PFSK-1 (cell line): Measurements from ENCODE around the gene NHLRC1.

Experiments
- POLR2AphosphoS5 ChIP-seq: IDR thresholded peaks from 2 replicates; pipeline ENCODE4 v1.6.1; 2012; ENCODE audit warnings: low read depth, mild to moderate bottlenecking, control low read depth, low read length, moderate library complexity
- REST ChIP-seq, 2 experiments: IDR thresholded peaks; 2 replicates each; pipeline versions ENCODE4 v1.6.1 to v1.8.0; 2011 to 2012; ENCODE audit warnings: low read depth in 2 of 2, low read length in 2 of 2, control low read depth in 1 of 2, inconsistent platforms in 1 of 2, mild to moderate bottlenecking in 1 of 2, moderate library complexity in 1 of 2; ENCODE audit not compliant: insufficient read depth in 1 of 2
- TAF1 ChIP-seq: IDR thresholded peaks from 2 replicates; pipeline ENCODE4 v1.6.1; 2012; ENCODE audit warnings: low read length, control low read depth, borderline replicate concordance; ENCODE audit not compliant: insufficient read depth

- no peak for TF ChIP-seq REST (IDR thresholded peaks at IDR 0.05; ENCODE audit: insufficient read depth in 1 of 2, low read depth in 2 of 2, low read length in 2 of 2)
- TF ChIP-seq POLR2AphosphoS5: no peak
- TF ChIP-seq TAF1: no peak
Measured at GRCh38 chr6:18166312-18167036, 44.0 kb upstream of the NHLRC1 start.
